IgD-negative memory B cell (primary cell): ENCODE data around the gene KANSL3. TPM values are rescaled to one million over a fixed set of nuclear protein-coding genes. Genes with fewer than 3 reads are reported as not detected.

ENCODE experiments used
- polyA plus RNA-seq: library from polyadenylated mRNA; unstranded; fragments of 300-500 nt; fragmentation: Illumina TruSeq; gene quantifications from one replicate; pipeline ENCODE4 v1.2.3, GENCODE V29; 2021

The KANSL3 gene
- polyA plus RNA-seq, 1 donor from 2014 or later, result 17.3 TPM

Other genes starting within 250 kb of the KANSL3 start
- gene NEURL3, start 133.0 kb downstream of the KANSL3 start, polyA plus RNA-seq, result not detected
- gene ARID5A, start 101.6 kb downstream of the KANSL3 start, polyA plus RNA-seq, result 62.3 TPM
- not detected for gene FER1L5, start 4.5 kb upstream of the KANSL3 start, polyA plus RNA-seq
- gene LMAN2L, start 101.8 kb upstream of the KANSL3 start, polyA plus RNA-seq, result 19.1 TPM
- gene CNNM4, start 122.6 kb upstream of the KANSL3 start, polyA plus RNA-seq, result 7.9 TPM
- 3.5 TPM for gene CNNM3, start 178.0 kb upstream of the KANSL3 start, polyA plus RNA-seq
- 1.3 TPM for gene ANKRD23, start 205.7 kb upstream of the KANSL3 start, polyA plus RNA-seq
- 16.3 TPM for gene ANKRD39, start 219.7 kb upstream of the KANSL3 start, polyA plus RNA-seq
- gene SEMA4C, start 231.8 kb upstream of the KANSL3 start, polyA plus RNA-seq, result 0.58 TPM